Measurements from ENCODE around the gene KCTD18.

GRCh38 chr2:200523604-200524003 lies 13.7 kb upstream of the KCTD18 start:
- TF ChIP-seq MAX (IDR thresholded peaks at IDR 0.05) (no peak), TAF1 (conservative IDR thresholded peaks at IDR 0.05) (no peak), CTCF (IDR thresholded peaks at IDR 0.05; ENCODE audit: low read depth, low read length, missing input control) (no peak), RXRA (IDR thresholded peaks at IDR 0.05) (no peak), ATF3 (IDR thresholded peaks at IDR 0.05) (no peak), EGR1 (IDR thresholded peaks at IDR 0.05; ENCODE audit: low read depth in 2 of 2) (no peak), ZBTB33 (IDR thresholded peaks at IDR 0.05) (no peak), REST (IDR thresholded peaks at IDR 0.05) (no peak), SP1 (IDR thresholded peaks at IDR 0.05) (no peak), NR2F2 (IDR thresholded peaks at IDR 0.05) (no peak), YY1 (IDR thresholded peaks at IDR 0.05) (no peak), HNF4A (conservative IDR thresholded peaks at IDR 0.05) (no peak), JUND (IDR thresholded peaks at IDR 0.05) (no peak)
